HepG2 (cell line): Measurements from ENCODE around the gene KLRG1. TPM values are rescaled to one million over a fixed set of nuclear protein-coding genes. Genes with fewer than 3 reads are reported as not detected.
A peak's percentile ranks its signal among the peaks of the same experiment; 100 is the strongest.

Experiments used
- AGO2 ChIP-seq: fragments of 200-400 bp; formaldehyde crosslinking; optimal IDR thresholded peaks from 2 replicates; pipeline ENCODE3; 2017; ENCODE audit warnings: mild to moderate bottlenecking, low read depth, low read length, moderate library complexity
- CREB1 ChIP-seq, 2 experiments: fragments of 450-650 bp in 1 of 2; IDR thresholded peaks; 2 replicates each; pipeline ENCODE4 v1.6.1; 2016 to 2017; ENCODE audit warnings: control low read depth in 1 of 2, mild to moderate bottlenecking in 1 of 2, missing compliant biosample characterization in 1 of 2, missing genetic modification characterization in 1 of 2
- CREB3 ChIP-seq: sonication (generic); formaldehyde crosslinking; IDR thresholded peaks from 2 replicates; pipeline ENCODE4 v1.5.0; 2020; ENCODE audit warnings: missing genetic modification reagents
- HNRNPH1 ChIP-seq: fragments of 200-400 bp; formaldehyde crosslinking; optimal IDR thresholded peaks from 2 replicates; pipeline ENCODE3; 2017; ENCODE audit warnings: mild to moderate bottlenecking, low read depth, low read length
- HOXA5 ChIP-seq: sonication (generic); formaldehyde crosslinking; IDR thresholded peaks from 2 replicates; pipeline ENCODE4 v1.4.0; 2020; ENCODE audit warnings: missing genetic modification reagents
- IRX3 ChIP-seq: sonication (generic); formaldehyde crosslinking; IDR thresholded peaks from 2 replicates; pipeline ENCODE4 v1.8.1; 2023; ENCODE audit warnings: mild to moderate bottlenecking, low read depth, missing genetic modification reagents, borderline replicate concordance
- KAT8 ChIP-seq: IDR thresholded peaks from 2 replicates; pipeline ENCODE4 v1.6.1; 2016; ENCODE audit warnings: missing genetic modification reagents, missing compliant biosample characterization
- NAIF1 ChIP-seq: sonication (generic); formaldehyde crosslinking; IDR thresholded peaks from 2 replicates; pipeline ENCODE4 v1.5.0; 2020; ENCODE audit warnings: mild to moderate bottlenecking, missing genetic modification reagents, borderline replicate concordance
- SMYD3 ChIP-seq: sonication (generic); formaldehyde crosslinking; IDR thresholded peaks from 2 replicates; pipeline ENCODE4 v1.8.1; 2023; ENCODE audit warnings: mild to moderate bottlenecking, missing genetic modification reagents
- ZNF280B ChIP-seq: sonication (generic); formaldehyde crosslinking; IDR thresholded peaks from 2 replicates; pipeline ENCODE4 v1.5.0; 2020; ENCODE audit warnings: missing genetic modification reagents, mild to moderate bottlenecking, borderline replicate concordance
- ZNF350 ChIP-seq: sonication (generic); formaldehyde crosslinking; IDR thresholded peaks from 2 replicates; pipeline ENCODE4 v1.4.0; 2020; ENCODE audit warnings: mild to moderate bottlenecking, low read depth, missing genetic modification reagents, borderline replicate concordance
- ZNF558 ChIP-seq: sonication (generic); formaldehyde crosslinking; IDR thresholded peaks from 2 replicates; pipeline ENCODE4 v1.9.0; 2022; ENCODE audit warnings: mild to moderate bottlenecking, missing genetic modification reagents, borderline replicate concordance
- ZNF567 ChIP-seq: sonication (generic); formaldehyde crosslinking; IDR thresholded peaks from 2 replicates; pipeline ENCODE4 v1.8.1; 2023; ENCODE audit warnings: mild to moderate bottlenecking, missing genetic modification reagents, borderline replicate concordance
- ZNF644 ChIP-seq: IDR thresholded peaks from 2 replicates; pipeline ENCODE4 v1.6.1; 2016; ENCODE audit warnings: low read depth
- ZNF691 ChIP-seq: sonication (generic); formaldehyde crosslinking; IDR thresholded peaks from 2 replicates; pipeline ENCODE4 v1.4.0; 2020; ENCODE audit warnings: missing genetic modification reagents, low read depth, mild to moderate bottlenecking, borderline replicate concordance
- polyA plus RNA-seq, 8 experiments: library from polyadenylated mRNA; depleted of rRNA in 3 of 8; stranded (reverse) in 7 of 8; unstranded in 1 of 8; fragments of >200 nt; fragmentation: Illumina TruSeq in 4 of 8; extraction: Trizol in 4 of 8; gene quantifications; 2 replicates each; pipeline versions ENCODE4 v1.2.1 to v1.2.3, GENCODE V29; 2011 to 2016; ENCODE audit warnings: low read depth in 4 of 8, missing spikeins in 1 of 8, mixed read lengths in 1 of 8; ENCODE audit not compliant: insufficient read depth in 1 of 8
- total RNA-seq, 5 experiments: library from RNA; depleted of rRNA; stranded (reverse); fragments of >200 nt; fragmentation: Illumina TruSeq; extraction: Trizol; gene quantifications; 2 replicates each; pipeline ENCODE4 v1.2.3, GENCODE V29; 2016; ENCODE audit warnings: low read depth in 1 of 5
- TF ChIP-seq, protein P1 (sequence below), 2 experiments: sonication (generic) in 1 of 2; formaldehyde crosslinking in 1 of 2; IDR thresholded peaks; 2 replicates each; pipeline versions ENCODE4 v1.4.0 to v1.6.1; 2016 to 2020; ENCODE audit warnings: borderline replicate concordance in 1 of 2, low read depth in 1 of 2, mild to moderate bottlenecking in 1 of 2, missing genetic modification reagents in 1 of 2
- TF ChIP-seq, protein P2 (sequence below): IDR thresholded peaks from 2 replicates; pipeline ENCODE4 v1.6.1; 2016; ENCODE audit warnings: low read depth

KLRG1 gene
- total and polyA plus RNA-seq, 2 of the 13 experiments (the other 11 are each of a cell fraction or from before 2014, with no cell fraction given) = 1.2 to 1.7 TPM

DNA sequence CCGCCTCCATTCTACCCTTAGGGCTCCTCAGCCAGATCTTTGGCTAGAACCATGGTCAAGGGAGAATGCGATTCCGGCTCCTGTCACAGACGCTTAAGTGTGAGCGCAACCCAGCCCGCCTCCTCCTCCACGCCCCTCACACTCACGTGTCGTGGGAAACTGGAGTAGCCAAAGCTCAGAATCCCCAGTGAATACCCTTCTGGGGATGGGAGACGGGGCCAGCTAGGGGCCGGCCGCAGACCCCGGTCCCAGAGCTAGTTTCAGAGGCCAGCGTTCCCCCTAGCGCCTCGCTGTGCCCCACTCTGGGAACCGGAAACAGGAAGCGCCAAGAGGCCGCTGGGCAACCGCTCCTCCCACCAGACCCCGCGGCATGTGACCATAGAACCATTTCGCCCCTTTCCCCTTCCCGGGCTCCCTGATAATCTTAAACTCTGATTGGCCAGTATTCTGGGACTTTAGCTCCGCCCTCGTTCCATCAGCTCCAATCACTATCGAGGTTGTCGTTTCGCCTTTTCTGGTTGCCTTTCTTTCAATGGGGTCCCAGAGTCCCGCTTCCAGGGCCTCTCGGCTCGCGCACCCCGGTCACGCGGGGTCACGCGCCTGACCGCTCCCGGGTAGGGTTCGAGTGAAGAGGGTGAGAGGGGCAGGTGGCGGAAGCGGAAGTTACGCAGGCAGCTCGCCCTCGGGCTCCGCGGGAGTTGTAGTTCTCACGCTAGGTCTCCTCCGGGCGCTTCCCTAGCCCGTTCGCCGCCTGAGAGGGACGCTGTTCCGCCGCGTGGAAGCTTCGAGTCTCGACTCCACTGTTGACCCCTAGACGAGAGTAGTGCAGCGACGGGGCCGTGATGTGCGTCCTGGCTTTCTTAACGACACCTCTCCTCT lies 39.8 kb upstream of the KLRG1 start, which contains the start of gene M6PR (continued):
- peak; percentile 79; the same call in 1 of the 2 replicates for TF ChIP-seq SMYD3
- no peak; the same call in 1 of the 2 replicates for TF ChIP-seq ZNF691 (CRISPR knock-in tag)
- TF ChIP-seq HOXA5 (CRISPR knock-in tag) = peak; percentile 58
- TF ChIP-seq ZNF350 (CRISPR knock-in tag) = peak; percentile 80
- TF ChIP-seq AGO2 = no peak
- peak; percentile 94 for TF ChIP-seq KAT8 (CRISPR knock-in tag)
- peak; percentile 89 for TF ChIP-seq CREB1 (IDR thresholded peaks at IDR 0.05)
- peak; percentile 99 for TF ChIP-seq CREB1 (CRISPR knock-in tag; IDR thresholded peaks at IDR 0.05)
- TF ChIP-seq, protein P1, sequence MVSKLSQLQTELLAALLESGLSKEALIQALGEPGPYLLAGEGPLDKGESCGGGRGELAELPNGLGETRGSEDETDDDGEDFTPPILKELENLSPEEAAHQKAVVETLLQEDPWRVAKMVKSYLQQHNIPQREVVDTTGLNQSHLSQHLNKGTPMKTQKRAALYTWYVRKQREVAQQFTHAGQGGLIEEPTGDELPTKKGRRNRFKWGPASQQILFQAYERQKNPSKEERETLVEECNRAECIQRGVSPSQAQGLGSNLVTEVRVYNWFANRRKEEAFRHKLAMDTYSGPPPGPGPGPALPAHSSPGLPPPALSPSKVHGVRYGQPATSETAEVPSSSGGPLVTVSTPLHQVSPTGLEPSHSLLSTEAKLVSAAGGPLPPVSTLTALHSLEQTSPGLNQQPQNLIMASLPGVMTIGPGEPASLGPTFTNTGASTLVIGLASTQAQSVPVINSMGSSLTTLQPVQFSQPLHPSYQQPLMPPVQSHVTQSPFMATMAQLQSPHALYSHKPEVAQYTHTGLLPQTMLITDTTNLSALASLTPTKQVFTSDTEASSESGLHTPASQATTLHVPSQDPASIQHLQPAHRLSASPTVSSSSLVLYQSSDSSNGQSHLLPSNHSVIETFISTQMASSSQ (IDR thresholded peaks at IDR 0.05; ENCODE audit: low read depth) = no peak
- TF ChIP-seq, protein P1 (CRISPR knock-in tag; IDR thresholded peaks at IDR 0.05; ENCODE audit: borderline replicate concordance) = peak; percentile 44; the same call in 1 of the 2 replicates
- 0 out of 2 replicates have a peak, but pooled peaks have one; percentile 6 for TF ChIP-seq ZNF644 (CRISPR knock-in tag)
- TF ChIP-seq, protein P2, sequence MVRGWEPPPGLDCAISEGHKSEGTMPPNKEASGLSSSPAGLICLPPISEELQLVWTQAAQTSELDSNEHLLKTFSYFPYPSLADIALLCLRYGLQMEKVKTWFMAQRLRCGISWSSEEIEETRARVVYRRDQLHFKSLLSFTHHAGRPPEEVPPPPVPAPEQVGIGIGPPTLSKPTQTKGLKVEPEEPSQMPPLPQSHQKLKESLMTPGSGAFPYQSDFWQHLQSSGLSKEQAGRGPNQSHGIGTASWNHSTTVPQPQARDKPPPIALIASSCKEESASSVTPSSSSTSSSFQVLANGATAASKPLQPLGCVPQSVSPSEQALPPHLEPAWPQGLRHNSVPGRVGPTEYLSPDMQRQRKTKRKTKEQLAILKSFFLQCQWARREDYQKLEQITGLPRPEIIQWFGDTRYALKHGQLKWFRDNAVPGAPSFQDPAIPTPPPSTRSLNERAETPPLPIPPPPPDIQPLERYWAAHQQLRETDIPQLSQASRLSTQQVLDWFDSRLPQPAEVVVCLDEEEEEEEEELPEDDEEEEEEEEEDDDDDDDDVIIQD = peak; percentile 78; the same call in 1 of the 2 replicates
- peak; percentile 92 for TF ChIP-seq CREB3 (CRISPR knock-in tag)
- peak; percentile 75 for TF ChIP-seq IRX3 (CRISPR knock-in tag)
- no peak for TF ChIP-seq HNRNPH1
- peak; percentile 98; the same call in 1 of the 2 replicates for TF ChIP-seq ZNF558 (CRISPR knock-in tag)
- TF ChIP-seq ZNF280B (CRISPR knock-in tag) = no peak
- peak; percentile 75; the same call in 1 of the 2 replicates for TF ChIP-seq NAIF1
- TF ChIP-seq ZNF567 = no peak
